Ovary (tissue), 3 donors: ENCODE measurements around the gene VAPB.

Experiments
- EP300 ChIP-seq: sonication (generic); formaldehyde crosslinking; IDR thresholded peaks from one replicate; pipeline ENCODE4 v1.6.1; 2017; ENCODE audit warnings: antibody characterized with exemption
- POLR2A ChIP-seq: fragments of 450-650 bp; IDR thresholded peaks from one replicate; pipeline ENCODE4 v1.6.1; 2017; ENCODE audit warnings: antibody characterized with exemption, mild to moderate bottlenecking, moderate library complexity
- TF ChIP-seq, protein P1 (sequence below), 3 donors: fragments of 450-650 bp in 2 of 3; fragments of 200-600 bp in 1 of 3; IDR thresholded peaks; one replicate each; pipeline versions ENCODE4 v1.5.1 to v1.8.0; 2016 to 2022; ENCODE audit warnings: antibody characterized with exemption in 3 of 3, mild to moderate bottlenecking in 1 of 3
- donor health status: DM: no; HTN: no; CAD: no.

DNA sequence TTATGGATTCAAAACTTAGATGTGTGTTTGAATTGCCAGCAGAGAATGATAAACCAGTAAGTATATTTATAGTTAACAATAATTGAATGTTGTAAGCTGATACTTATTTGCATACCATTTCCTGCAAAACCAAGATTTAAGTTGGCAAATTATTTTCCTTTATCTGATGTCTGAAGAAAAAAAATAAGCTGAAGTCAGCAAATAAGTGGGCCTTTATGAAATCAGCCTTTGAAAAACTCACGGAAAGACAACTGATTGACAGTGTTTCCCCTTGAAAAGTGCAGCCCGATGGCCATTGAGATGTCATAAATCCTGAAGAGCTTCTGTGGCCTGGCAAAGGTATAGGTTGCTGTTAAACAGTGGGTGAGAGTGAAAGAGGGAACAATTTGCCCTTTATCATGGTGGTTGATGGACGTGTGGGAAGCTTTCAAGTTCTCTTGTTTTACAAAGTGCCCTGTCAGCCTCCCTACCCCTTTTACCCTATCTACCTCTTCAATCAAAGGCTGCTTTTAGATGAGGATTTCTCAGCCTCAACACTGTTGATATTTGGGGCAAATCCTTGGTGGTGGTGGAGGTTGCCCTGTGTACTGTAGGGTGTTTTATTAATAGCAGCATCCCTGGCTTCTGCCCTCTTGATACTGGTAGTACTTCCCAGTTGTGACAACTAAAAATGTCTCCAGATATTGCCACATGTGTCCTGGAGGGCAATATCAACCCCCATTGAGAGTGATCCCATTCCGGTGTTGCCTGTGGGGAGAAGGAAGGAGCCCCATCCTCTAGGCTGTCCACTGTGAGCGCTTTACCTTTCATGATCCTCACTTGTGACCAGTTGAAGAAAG, 50.2 kb downstream of the VAPB start:
- TF ChIP-seq POLR2A (no peak), EP300 (no peak)
- TF ChIP-seq, protein P1, sequence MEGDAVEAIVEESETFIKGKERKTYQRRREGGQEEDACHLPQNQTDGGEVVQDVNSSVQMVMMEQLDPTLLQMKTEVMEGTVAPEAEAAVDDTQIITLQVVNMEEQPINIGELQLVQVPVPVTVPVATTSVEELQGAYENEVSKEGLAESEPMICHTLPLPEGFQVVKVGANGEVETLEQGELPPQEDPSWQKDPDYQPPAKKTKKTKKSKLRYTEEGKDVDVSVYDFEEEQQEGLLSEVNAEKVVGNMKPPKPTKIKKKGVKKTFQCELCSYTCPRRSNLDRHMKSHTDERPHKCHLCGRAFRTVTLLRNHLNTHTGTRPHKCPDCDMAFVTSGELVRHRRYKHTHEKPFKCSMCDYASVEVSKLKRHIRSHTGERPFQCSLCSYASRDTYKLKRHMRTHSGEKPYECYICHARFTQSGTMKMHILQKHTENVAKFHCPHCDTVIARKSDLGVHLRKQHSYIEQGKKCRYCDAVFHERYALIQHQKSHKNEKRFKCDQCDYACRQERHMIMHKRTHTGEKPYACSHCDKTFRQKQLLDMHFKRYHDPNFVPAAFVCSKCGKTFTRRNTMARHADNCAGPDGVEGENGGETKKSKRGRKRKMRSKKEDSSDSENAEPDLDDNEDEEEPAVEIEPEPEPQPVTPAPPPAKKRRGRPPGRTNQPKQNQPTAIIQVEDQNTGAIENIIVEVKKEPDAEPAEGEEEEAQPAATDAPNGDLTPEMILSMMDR (IDR thresholded peaks at IDR 0.05): no peak
